ENCODE results near the gene USP33.
A peak's percentile ranks its signal among the peaks of the same experiment; 100 is the strongest.

Gene USP33

DNA sequence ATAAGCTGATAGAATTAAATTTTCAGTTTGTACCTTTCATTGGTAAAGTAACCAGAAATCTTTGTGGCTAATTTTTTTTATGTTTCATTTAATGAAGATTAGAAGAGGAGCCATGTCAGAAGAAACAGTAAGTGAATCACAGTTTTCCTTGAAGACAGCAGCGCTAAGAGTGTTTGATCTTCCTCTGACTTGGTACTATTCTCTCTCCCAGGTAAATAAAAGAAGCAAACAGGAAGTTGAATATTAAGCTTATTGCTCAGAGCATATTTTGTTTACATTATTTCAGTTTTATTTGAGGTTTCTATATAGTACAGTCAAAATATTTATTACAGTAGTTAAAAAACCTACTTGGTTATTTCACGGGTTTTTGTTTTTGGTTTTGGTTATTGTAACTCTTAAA, 23.5 kb upstream of the USP33 start:
- Histone ChIP-seq H3K27ac (ENCODE audit: low read depth, low read length, poor library complexity, severe bottlenecking) (no peak overlapping the region), H2AFZ (ENCODE audit: low read length) (no peak overlapping the region), H3K9ac (ENCODE audit: low read length) (no peak overlapping the region), H3K36me3 (ENCODE audit: insufficient read depth, low read length) (peaks cover 49% of the 10 kb centered on the region), H3K4me3 (ENCODE audit: low read depth, low read length, poor library complexity, severe bottlenecking) (no peak overlapping the region), H3K4me2 (ENCODE audit: low read length) (no peak overlapping the region), H3K9me3 (ENCODE audit: low read length) (no peaks in the 10 kb centered on the region), H3K79me2 (ENCODE audit: insufficient read depth, low read length) (peaks cover 34% of the 10 kb centered on the region), H3K4me1 (ENCODE audit: insufficient read depth, low read length, severe bottlenecking) (peaks cover 24% of the 10 kb centered on the region), H3K9me2 (ENCODE audit: low read depth, low read length) (no peaks in the 10 kb centered on the region), H4K20me1 (ENCODE audit: insufficient read depth, low read length) (no peaks in the 10 kb centered on the region), H3K27me3 (ENCODE audit: insufficient read depth, low read length) (no peaks in the 10 kb centered on the region), H3F3A (ENCODE audit: insufficient read depth, low read length) (0 out of 2 replicates have a peak, but pooled peaks cover 5% of the 10 kb centered on the region)
- no peak for TF ChIP-seq EZH2 (IDR thresholded peaks at IDR 0.05; ENCODE audit: borderline replicate concordance, low read length)

DNA sequence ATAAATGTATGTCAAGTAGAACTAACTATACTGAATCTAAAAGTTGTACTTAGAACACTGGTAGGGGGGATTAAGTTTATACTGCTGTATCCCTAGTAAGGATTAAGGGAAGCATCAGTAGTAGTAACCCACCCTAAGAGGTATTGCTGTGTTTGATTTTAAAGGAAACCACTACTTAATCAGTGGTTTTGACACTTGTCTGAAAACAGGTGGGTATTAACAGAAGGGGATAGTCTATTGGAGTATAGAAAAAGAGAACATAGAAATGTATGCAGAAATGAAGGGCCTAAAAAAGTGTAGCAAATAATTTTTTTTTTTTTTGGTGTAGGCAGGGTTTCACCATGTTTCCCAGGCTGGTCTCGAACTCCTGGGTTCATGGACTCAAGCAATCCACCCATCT, 22.0 kb upstream of the USP33 start:
- H4K20me1 ChIP-seq (ENCODE audit: insufficient read depth, low read length), result no peaks in the 10 kb centered on the region
- H3K79me2 ChIP-seq (ENCODE audit: insufficient read depth, low read length), result peaks cover 34% of the 10 kb centered on the region
- no peaks in the 10 kb centered on the region for H3K9me3 ChIP-seq (ENCODE audit: low read length)
- peaks cover 24% of the 10 kb centered on the region for H3K4me1 ChIP-seq (ENCODE audit: insufficient read depth, low read length, severe bottlenecking)
- H3F3A ChIP-seq (ENCODE audit: insufficient read depth, low read length), result 0 out of 2 replicates have a peak, but pooled peaks cover 5% of the 10 kb centered on the region
- peak overlapping the region; percentile 43 for H3K27ac ChIP-seq (ENCODE audit: low read depth, low read length, poor library complexity, severe bottlenecking)
- peak overlapping the region; percentile 77 for H3K4me2 ChIP-seq (ENCODE audit: low read length)
- H2AFZ ChIP-seq (ENCODE audit: low read length), result no peak overlapping the region
- no peak for TF ChIP-seq EZH2 (IDR thresholded peaks at IDR 0.05; ENCODE audit: borderline replicate concordance, low read length)
- TF ChIP-seq, protein P1, sequence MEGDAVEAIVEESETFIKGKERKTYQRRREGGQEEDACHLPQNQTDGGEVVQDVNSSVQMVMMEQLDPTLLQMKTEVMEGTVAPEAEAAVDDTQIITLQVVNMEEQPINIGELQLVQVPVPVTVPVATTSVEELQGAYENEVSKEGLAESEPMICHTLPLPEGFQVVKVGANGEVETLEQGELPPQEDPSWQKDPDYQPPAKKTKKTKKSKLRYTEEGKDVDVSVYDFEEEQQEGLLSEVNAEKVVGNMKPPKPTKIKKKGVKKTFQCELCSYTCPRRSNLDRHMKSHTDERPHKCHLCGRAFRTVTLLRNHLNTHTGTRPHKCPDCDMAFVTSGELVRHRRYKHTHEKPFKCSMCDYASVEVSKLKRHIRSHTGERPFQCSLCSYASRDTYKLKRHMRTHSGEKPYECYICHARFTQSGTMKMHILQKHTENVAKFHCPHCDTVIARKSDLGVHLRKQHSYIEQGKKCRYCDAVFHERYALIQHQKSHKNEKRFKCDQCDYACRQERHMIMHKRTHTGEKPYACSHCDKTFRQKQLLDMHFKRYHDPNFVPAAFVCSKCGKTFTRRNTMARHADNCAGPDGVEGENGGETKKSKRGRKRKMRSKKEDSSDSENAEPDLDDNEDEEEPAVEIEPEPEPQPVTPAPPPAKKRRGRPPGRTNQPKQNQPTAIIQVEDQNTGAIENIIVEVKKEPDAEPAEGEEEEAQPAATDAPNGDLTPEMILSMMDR (IDR thresholded peaks at IDR 0.05; ENCODE audit: low read length), result no peak
- H3K9ac ChIP-seq (ENCODE audit: low read length), result no peak overlapping the region
- no peaks in the 10 kb centered on the region for H3K9me2 ChIP-seq (ENCODE audit: low read depth, low read length)
- peaks cover 36% of the 10 kb centered on the region for H3K36me3 ChIP-seq (ENCODE audit: insufficient read depth, low read length)
- no peaks in the 10 kb centered on the region for H3K27me3 ChIP-seq (ENCODE audit: insufficient read depth, low read length)
- H3K4me3 ChIP-seq (ENCODE audit: low read depth, low read length, poor library complexity, severe bottlenecking), result peak overlapping the region; percentile 91

DNA sequence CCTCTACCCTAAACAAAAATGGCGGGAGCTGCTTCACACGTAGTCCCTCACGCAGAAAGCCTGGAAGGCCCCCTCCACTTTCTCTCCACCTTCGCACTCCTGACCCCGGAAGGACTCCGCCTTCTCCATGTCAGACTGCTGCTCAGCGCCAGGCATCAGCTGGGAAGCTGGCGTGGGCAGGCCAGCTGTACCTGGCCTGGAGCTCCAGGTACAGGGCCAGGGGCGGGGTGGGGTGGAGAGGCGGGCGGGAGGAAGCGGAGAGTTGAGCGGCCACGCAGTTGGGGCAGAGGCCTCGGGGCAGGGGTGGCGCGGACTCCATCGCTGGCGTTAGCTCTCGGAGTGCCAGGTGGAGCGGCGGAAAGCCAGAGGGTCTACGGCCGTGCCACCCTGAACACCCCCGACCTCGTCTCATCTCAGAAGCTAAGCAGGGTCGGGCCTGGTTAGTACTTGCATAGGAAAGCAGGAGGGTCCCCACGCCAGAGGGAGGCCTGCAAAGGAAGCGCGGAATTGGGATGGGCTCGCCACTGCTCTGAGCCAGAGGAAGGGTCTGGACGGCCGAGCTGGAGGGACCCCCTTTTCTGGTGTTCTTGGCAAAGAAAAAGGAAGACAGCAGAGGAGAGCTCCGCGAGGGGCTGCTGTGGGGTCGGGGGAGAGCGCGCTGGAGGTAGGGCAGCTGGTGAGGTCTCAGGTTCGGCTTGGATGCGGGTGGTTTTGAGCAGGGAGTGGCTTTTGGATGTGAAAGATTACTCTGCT, 20.1 kb upstream of the USP33 start, which contains the start of gene MIGA1:
MIGA1 (plus strand) TSS at position 121 of the 753 bp plus-strand sequence. CDS start 3,604 bp downstream, outside the sequence.
- Histone ChIP-seq H3K27me3 (ENCODE audit: insufficient read depth, low read length) (no peaks in the 10 kb centered on the region), H3K79me2 (ENCODE audit: insufficient read depth, low read length) (peaks cover 34% of the 10 kb centered on the region), H3K27ac (ENCODE audit: low read depth, low read length, poor library complexity, severe bottlenecking) (peak within 1 kb of the TSS; percentile 48), H3K36me3 (ENCODE audit: insufficient read depth, low read length) (peaks cover 18% of the 10 kb centered on the region), H3K4me1 (ENCODE audit: insufficient read depth, low read length, severe bottlenecking) (peaks cover 24% of the 10 kb centered on the region), H3K9ac (ENCODE audit: low read length) (peak within 1 kb of the TSS; percentile 84), H2AFZ (ENCODE audit: low read length) (peak within 1 kb of the TSS; percentile 97), H3K4me3 (ENCODE audit: low read depth, low read length, poor library complexity, severe bottlenecking) (peak within 1 kb of the TSS; percentile 91), H3K9me3 (ENCODE audit: low read length) (no peaks in the 10 kb centered on the region), H4K20me1 (ENCODE audit: insufficient read depth, low read length) (no peaks in the 10 kb centered on the region), H3F3A (ENCODE audit: insufficient read depth, low read length) (0 out of 2 replicates have a peak, but pooled peaks cover 5% of the 10 kb centered on the region), H3K9me2 (ENCODE audit: low read depth, low read length) (no peaks in the 10 kb centered on the region), H3K4me2 (ENCODE audit: low read length) (peak within 1 kb of the TSS; percentile 77)
- TF ChIP-seq EZH2 (IDR thresholded peaks at IDR 0.05; ENCODE audit: borderline replicate concordance, low read length), result no peak
- TF ChIP-seq, protein P1 (IDR thresholded peaks at IDR 0.05; ENCODE audit: low read length), result no peak

Data from OCI-LY1 (cell line).